HCT116 (cell line): Measurements from ENCODE around the gene ADGRA1. TPM values are rescaled to one million over a fixed set of nuclear protein-coding genes. Genes with fewer than 3 reads are reported as not detected.

Experiments
- ATAC-seq: fragments of 200-7000 bp; cut with Tn5 transposase; 2 replicates; pipeline ENCODE4 v1.9.1; 2020; ENCODE audit warnings: mild to moderate bottlenecking, moderate library complexity
- BruUV-seq: library from RNA; stranded (reverse); fragments of 400-500 nt; replicated peaks from 2 replicates; lab custom pipeline; 2021; lab: Mats Ljungman, UMichigan
- CTCF ChIA-PET: fragments of 300-600 bp; sonication (Branson Sonifier 250); formaldehyde crosslinking; loops from one replicate; lab custom pipeline; 2021; ENCODE audit warnings: antibody characterized with exemption; lab: Charles Lee
- POLR2A ChIA-PET: fragments of 300-600, 350-600 bp; sonication (Branson Sonifier 250); formaldehyde crosslinking; loops from one replicate; lab custom pipeline; 2021; ENCODE audit warnings: antibody characterized with exemption; lab: Charles Lee
- RAD21 ChIA-PET, 2 experiments: fragments of 300-600 bp; sonication (Branson Sonifier 250); formaldehyde crosslinking; loops; one replicate each; lab custom pipeline; 2023; ENCODE audit warnings: low total read pairs in 2 of 2; ENCODE audit not compliant: uncharacterized antibody in 2 of 2, unreplicated experiment in 2 of 2, low non-redundant PET in 1 of 2; lab: Charles Lee
- DNase-seq: peaks from one replicate; pipeline ENCODE4 v3.0.0-alpha.2; 2010; ENCODE audit warnings: low read depth, low spot score
- H2AFZ ChIP-seq: fragments of 200-600 bp; shearing (Covaris generic), sonication (generic); 2 replicates; pipeline ENCODE4 v1.6.1; 2017; ENCODE audit warnings: low read depth, mixed run types, mixed read lengths, antibody characterized with exemption, low read length; ENCODE audit not compliant: poor library complexity, severe bottlenecking
- H3K27ac ChIP-seq: 2 replicates; pipeline ENCODE4 v1.5.1; 2012; ENCODE audit warnings: low read depth, low read length
- H3K27me3 ChIP-seq: fragments of 200-600 bp; sonication (generic); 2 replicates; pipeline ENCODE4 v1.6.1; 2016; ENCODE audit warnings: mixed run types, low read length, mixed read lengths; ENCODE audit not compliant: insufficient read depth
- H3K36me3 ChIP-seq, 2 experiments: fragments of 200-500 bp in 1 of 2; fragments of 200-600 bp in 1 of 2; sonication (Bioruptor generic) in 1 of 2; sonication (generic) in 1 of 2; 2 replicates each; pipeline versions ENCODE4 v1.5.1 to v1.6.1; 2014 to 2016; ENCODE audit warnings: low read length in 2 of 2, inconsistent platforms in 1 of 2, mixed read lengths in 1 of 2, mixed run types in 1 of 2; ENCODE audit not compliant: insufficient read depth in 2 of 2, control insufficient read depth in 1 of 2
- H3K4me1 ChIP-seq, 2 experiments: fragments of 200-600 bp in 1 of 2; sonication (generic) in 1 of 2; 2 replicates each; pipeline versions ENCODE4 v1.5.1 to v1.6.1; 2012 to 2017; ENCODE audit warnings: low read length in 2 of 2, inconsistent platforms in 1 of 2, mild to moderate bottlenecking in 1 of 2, mixed read lengths in 1 of 2, mixed run types in 1 of 2, moderate library complexity in 1 of 2; ENCODE audit not compliant: insufficient read depth in 2 of 2, control insufficient read depth in 1 of 2
- H3K4me2 ChIP-seq: fragments of 200-600 bp; sonication (generic); 2 replicates; pipeline ENCODE4 v1.6.1; 2017; ENCODE audit warnings: mixed run types, low read length, mixed read lengths
- H3K4me3 ChIP-seq, 2 experiments: fragments of 200-600 bp in 1 of 2; sonication (generic) in 1 of 2; replicated peaks in 1 of 2; 2 replicates each; pipeline ENCODE4 v1.5.1; 2011 to 2016; ENCODE audit warnings: low read length in 2 of 2, control low read depth in 1 of 2, low read depth in 1 of 2, mild to moderate bottlenecking in 1 of 2, mixed read lengths in 1 of 2, mixed run types in 1 of 2
- H3K79me2 ChIP-seq: fragments of 200-600 bp; sonication (generic); 2 replicates; pipeline ENCODE4 v1.6.1; 2017; ENCODE audit warnings: mild to moderate bottlenecking, mixed run types, low read length, moderate library complexity, mixed read lengths; ENCODE audit not compliant: insufficient read depth
- H3K9ac ChIP-seq: fragments of 200-600 bp; sonication (generic); 2 replicates; pipeline ENCODE4 v1.6.1; 2016; ENCODE audit warnings: low read length, mixed read lengths
- H3K9me2 ChIP-seq: fragments of 200-600 bp; sonication (generic), shearing (Covaris generic); 2 replicates; pipeline ENCODE4 v1.6.1; 2017; ENCODE audit warnings: mixed run types, mild to moderate bottlenecking, moderate library complexity; ENCODE audit not compliant: insufficient read depth
- H3K9me3 ChIP-seq, 2 experiments: fragments of 200-500 bp in 1 of 2; fragments of 200-600 bp in 1 of 2; sonication (Bioruptor generic) in 1 of 2; sonication (generic) in 1 of 2; 2 replicates each; pipeline ENCODE4 v1.6.1; 2014 to 2017; ENCODE audit warnings: low read length in 2 of 2, mixed read lengths in 2 of 2, inconsistent platforms in 1 of 2, low read depth in 1 of 2, mild to moderate bottlenecking in 1 of 2, mixed run types in 1 of 2, moderate library complexity in 1 of 2; ENCODE audit not compliant: control insufficient read depth in 1 of 2, insufficient read depth in 1 of 2
- H4K20me1 ChIP-seq: fragments of 200-600 bp; sonication (generic), shearing (Covaris generic); 2 replicates; pipeline ENCODE4 v1.6.1; 2017; ENCODE audit warnings: mixed run types, mild to moderate bottlenecking, moderate library complexity; ENCODE audit not compliant: insufficient read depth
- ATF3 ChIP-seq: IDR thresholded peaks from 2 replicates; pipeline ENCODE4 v1.6.1; 2012
- CBX3 ChIP-seq: IDR thresholded peaks from 2 replicates; pipeline ENCODE4 v1.6.1; 2012; ENCODE audit warnings: low read depth
- CEBPB ChIP-seq: IDR thresholded peaks from 2 replicates; pipeline ENCODE4 v1.6.1; 2012; ENCODE audit warnings: low read depth
- EGR1 ChIP-seq: IDR thresholded peaks from 2 replicates; pipeline ENCODE4 v1.6.1; 2012; ENCODE audit warnings: low read depth
- ELF1 ChIP-seq: IDR thresholded peaks from 2 replicates; pipeline ENCODE4 v1.6.1; 2012; ENCODE audit warnings: low read depth, borderline replicate concordance
- EZH2 ChIP-seq: fragments of 200-600 bp; sonication (generic); IDR thresholded peaks from 2 replicates; pipeline ENCODE4 v1.6.1; 2017; ENCODE audit warnings: antibody characterized with exemption, mixed run types
- EZH2phosphoT487 ChIP-seq: fragments of 200-600 bp; IDR thresholded peaks from 2 replicates; pipeline ENCODE4 v1.6.1; 2018; ENCODE audit warnings: antibody characterized with exemption, borderline replicate concordance
- FOSL1 ChIP-seq: IDR thresholded peaks from 2 replicates; pipeline ENCODE4 v1.6.1; 2012; ENCODE audit warnings: low read depth
- JUND ChIP-seq: IDR thresholded peaks from 2 replicates; pipeline ENCODE4 v1.6.1; 2012
- MAX ChIP-seq: IDR thresholded peaks from 2 replicates; pipeline ENCODE4 v1.6.1; 2012
- RAD21 ChIP-seq: IDR thresholded peaks from 2 replicates; pipeline ENCODE4 v1.6.1; 2012; ENCODE audit warnings: low read depth, mild to moderate bottlenecking
- REST ChIP-seq: IDR thresholded peaks from 2 replicates; pipeline ENCODE4 v1.6.1; 2012; ENCODE audit warnings: low read depth
- SIN3A ChIP-seq: IDR thresholded peaks from 2 replicates; pipeline ENCODE4 v1.6.1; 2012; ENCODE audit warnings: low read depth
- SP1 ChIP-seq: IDR thresholded peaks from 2 replicates; pipeline ENCODE4 v1.6.1; 2012; ENCODE audit warnings: low read depth
- SRF ChIP-seq: IDR thresholded peaks from 2 replicates; pipeline ENCODE4 v1.6.1; 2012; ENCODE audit warnings: low read depth
- TCF7L2 ChIP-seq: IDR thresholded peaks from 2 replicates; pipeline ENCODE4 v1.7.0; 2011; ENCODE audit warnings: borderline replicate concordance, inconsistent platforms; ENCODE audit not compliant: insufficient read depth, insufficient read length; ENCODE audit errors: extremely low read depth
- intact Hi-C: fragments of 100-400 bp; cut with micrococcal nuclease; formaldehyde crosslinking; loops from 2 replicates; pipeline ENCODE4 v1.10.0; 2022
- total RNA-seq: library from RNA; stranded (reverse); gene quantifications from one replicate; pipeline ENCODE4 v1.2.1, GENCODE V29; 2021; ENCODE audit not compliant: unreplicated experiment

Gene ADGRA1
- total RNA-seq, 1 experiment from 2014 or later, result not detected

DNA sequence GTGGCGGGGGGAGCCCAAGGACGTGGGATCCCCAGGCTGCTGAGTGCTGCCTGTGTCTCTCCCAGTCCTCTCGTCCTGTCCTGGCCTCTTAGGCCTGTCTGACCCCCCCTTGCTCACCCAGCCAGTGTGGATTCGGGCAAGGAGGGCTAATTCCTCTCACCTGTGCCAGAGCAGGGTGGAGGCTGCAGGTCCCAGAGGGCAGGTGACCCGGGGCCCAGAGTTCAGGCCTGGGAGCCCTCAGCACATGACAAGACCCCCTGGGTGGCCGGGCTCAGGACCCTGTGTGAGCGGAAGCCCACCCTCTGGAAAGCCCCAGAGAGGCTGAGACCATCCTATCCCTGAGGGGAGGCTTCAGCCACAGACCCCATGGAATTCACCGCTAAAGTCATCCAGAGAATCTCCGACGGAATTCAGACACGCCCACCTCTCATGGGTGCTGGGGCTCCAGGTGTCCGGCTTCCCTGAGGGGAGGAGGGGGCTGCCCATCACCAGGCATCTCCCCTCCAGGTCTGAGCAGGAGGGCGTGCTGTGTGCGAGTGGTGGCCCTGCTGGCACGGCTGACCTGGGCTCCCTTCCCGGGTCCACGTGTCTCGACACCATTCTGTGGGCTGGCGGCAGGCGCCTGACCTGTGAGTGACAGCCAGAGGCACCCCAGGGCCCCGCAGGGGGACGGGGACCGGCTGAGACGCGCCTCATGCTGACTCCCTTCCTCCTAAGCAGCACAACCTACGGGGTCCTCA lies 77.3 kb downstream of the ADGRA1 start:
- Histone ChIP-seq H3K9me3 (no peaks in the 10 kb centered on the region), H3K79me2 (no peaks in the 10 kb centered on the region), H3K9ac (no peak overlapping the region), H3K4me3 (no peak overlapping the region), H3K36me3 (no peaks in the 10 kb centered on the region), H3K27me3 (no peaks in the 10 kb centered on the region), H3K4me2 (no peak overlapping the region), H4K20me1 (no peaks in the 10 kb centered on the region), H3K27ac (no peak overlapping the region), H3K4me1 (no peaks in the 10 kb centered on the region), H2AFZ (no peak overlapping the region), H3K9me2 (no peaks in the 10 kb centered on the region)
- ATAC-seq, result no peak
- TF ChIP-seq TCF7L2 (no peak), JUND (no peak), SP1 (no peak), FOSL1 (no peak), EZH2 (no peak)
- no TSS peak for BruUV-seq
- ChIA-PET RAD21 (no interaction called here), CTCF (no interaction called here), POLR2A (no interaction called here)
- intact Hi-C loops, result no loop called here
- no peak for DNase-seq

- Histone ChIP-seq H3K4me3 (no peak overlapping the region), H3K36me3 (no peaks in the 10 kb centered on the region), H4K20me1 (no peaks in the 10 kb centered on the region), H3K4me1 (no peaks in the 10 kb centered on the region), H3K27me3 (no peaks in the 10 kb centered on the region), H3K9ac (no peak overlapping the region), H3K9me2 (no peaks in the 10 kb centered on the region), H3K79me2 (no peaks in the 10 kb centered on the region), H2AFZ (no peak overlapping the region), H3K27ac (no peak overlapping the region), H3K4me2 (no peak overlapping the region), H3K9me3 (no peaks in the 10 kb centered on the region)
- POLR2A ChIA-PET, result no interaction called here
- intact Hi-C loops, result no loop called here
- CTCF ChIA-PET, result no interaction called here
- ATAC-seq (no peak), DNase-seq (no peak)
- BruUV-seq, result no TSS peak
- RAD21 ChIA-PET, result no interaction called here
- TF ChIP-seq MAX (no peak), SP1 (no peak), EZH2 (no peak), EZH2phosphoT487 (no peak), ATF3 (no peak), CBX3 (no peak), SIN3A (no peak), FOSL1 (no peak), CEBPB (no peak), RAD21 (no peak), EGR1 (no peak), JUND (no peak), SRF (no peak), REST (no peak), ELF1 (no peak), TCF7L2 (no peak)
These were observed 78.1 kb downstream of the ADGRA1 start for GRCh38 chr10:133165556-133166503.
